NB4 (cell line): Measurements from ENCODE around the gene CCDC154.

Experiments
- CTCF ChIP-seq: IDR thresholded peaks from one replicate; pipeline ENCODE4 v1.5.1; 2012; ENCODE audit warnings: low read depth, low read length
- MYC ChIP-seq: IDR thresholded peaks from 2 replicates; pipeline ENCODE4 v1.6.1; 2011; ENCODE audit warnings: low read depth, low read length
- POLR2A ChIP-seq: IDR thresholded peaks from 2 replicates; pipeline ENCODE4 v1.6.1; 2011; ENCODE audit warnings: mild to moderate bottlenecking; ENCODE audit not compliant: insufficient read length; ENCODE audit errors: extremely low read depth

GRCh38 chr16:1431497-1432270 is 12.7 kb downstream of the CCDC154 start:
- TF ChIP-seq CTCF (no peak), POLR2A (no peak), MYC (no peak)
